Right lobe of liver (tissue), 6 donors: ENCODE results near the gene IER3. TPM values are rescaled to one million over a fixed set of nuclear protein-coding genes. Genes with fewer than 3 reads are reported as not detected.

ENCODE experiments used
- ATAC-seq, 4 donors: fragments of 200-7000 bp; cut with Tn5 transposase; one replicate each; pipeline ENCODE4 v1.9.1; 2020; ENCODE audit warnings: mild to moderate bottlenecking in 4 of 4, moderate library complexity in 4 of 4
- DNase-seq, 3 donors: peaks; one replicate each; pipeline ENCODE4 v3.0.0-alpha.2; 2020
- H3K27ac ChIP-seq, 3 donors: fragments of 200-600 bp; one replicate each; pipeline ENCODE4 v1.8.0; 2022
- H3K27me3 ChIP-seq, 2 donors: fragments of 200-600 bp; one replicate each; pipeline ENCODE4 v1.8.0; 2022
- H3K36me3 ChIP-seq, 4 donors: fragments of 200-600 bp; sonication (generic) in 1 of 4; one replicate each; pipeline versions ENCODE4 v1.5.1 to v1.8.0; 2017 to 2022; ENCODE audit warnings: control low read depth in 1 of 4
- H3K4me1 ChIP-seq, 4 donors: fragments of 200-600 bp; sonication (generic) in 1 of 4; one replicate each; pipeline versions ENCODE4 v1.5.1 to v1.8.0; 2017 to 2022; ENCODE audit warnings: control low read depth in 1 of 4
- H3K4me3 ChIP-seq, 3 donors: fragments of 200-600 bp; one replicate each; pipeline ENCODE4 v1.8.0; 2022
- H3K9me3 ChIP-seq, 4 donors: fragments of 200-600 bp; sonication (generic) in 1 of 4; one replicate each; pipeline versions ENCODE4 v1.5.1 to v1.8.0; 2017 to 2022; ENCODE audit warnings: control low read depth in 1 of 4
- CTCF ChIP-seq, 4 donors: fragments of 200-600 bp in 3 of 4; fragments of 450-650 bp in 1 of 4; IDR thresholded peaks; one replicate each; pipeline versions ENCODE4 v1.5.1 to v1.8.0; 2016 to 2022; ENCODE audit warnings: antibody characterized with exemption in 4 of 4, mild to moderate bottlenecking in 2 of 4
- POLR2A ChIP-seq: fragments of 450-650 bp; IDR thresholded peaks from one replicate; pipeline ENCODE4 v1.6.1; 2017; ENCODE audit warnings: antibody characterized with exemption, mild to moderate bottlenecking
- WGBS: methylation state at CpG from one replicate; pipeline ENCODE4 v1.1.6; 2018; ENCODE audit warnings: low coverage, low lambda C conversion rate; ENCODE audit not compliant: insufficient coverage; ENCODE audit errors: missing lambda C conversion rate; 5-methylcytosine and 5-hydroxymethylcytosine counted together
- intact Hi-C, 2 donors: fragments of 100-400 bp; cut with DNase I; formaldehyde crosslinking; loops; one replicate each; pipeline versions ENCODE4 v1.11.2 to v1.14.1; 2022
- total RNA-seq, 6 experiments: library from RNA; depleted of rRNA in 2 of 6; stranded (reverse); fragments of >200 nt in 2 of 6; fragmentation: NEBNext Ultra II Directional in 3 of 6; extraction: Animal tissue kit (Norgen Biotek cat#: 25700) in 3 of 6; gene quantifications; one replicate each; pipeline versions ENCODE4 v1.1.0 to v1.2.4, GENCODE V29; 2016 to 2023
- donor health status: DM: no; HTN: yes; CAD: no.
- donor health status: DM: no; HTN: no; CAD: no.
- donor health status: DM: no; HTN: no; CAD: no.
- donor health status: DM: no; HTN: yes; CAD: no.
- donor health status: DM: no; HTN: yes; CAD: no.

IER3 gene
- total RNA-seq, 6 experiments from 2014 or later = 2.8 to 72.3 (median 24.5) TPM

DNA sequence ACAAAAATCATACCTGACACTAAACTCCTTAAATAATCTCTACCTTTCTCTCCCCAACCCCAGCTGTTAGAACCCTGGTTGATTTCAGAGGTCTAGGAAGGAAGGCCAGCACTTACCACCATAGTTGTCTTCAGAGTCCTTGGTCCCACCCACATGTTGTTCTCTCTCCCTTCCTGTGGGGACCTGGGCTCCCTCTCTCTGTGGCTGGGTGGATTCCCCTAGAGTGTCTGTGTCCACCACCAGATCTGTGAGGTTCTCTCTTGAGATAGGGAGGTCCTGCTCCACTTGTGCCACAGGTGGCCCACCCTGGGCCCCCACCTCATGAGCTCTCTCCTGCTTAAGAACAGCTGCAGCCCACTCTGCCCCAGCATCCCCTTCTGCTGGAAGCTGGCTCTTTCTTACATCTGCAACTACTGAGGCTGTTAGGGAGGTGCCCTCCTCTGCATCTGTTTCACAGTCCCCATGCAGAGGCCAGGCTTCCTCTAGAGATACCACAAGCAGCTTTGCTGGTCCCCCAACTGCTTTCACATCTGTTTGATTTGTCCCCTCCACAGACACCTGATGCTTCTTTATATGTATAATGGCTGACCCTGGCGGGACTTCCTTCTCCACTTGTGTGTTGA is 32.5 kb downstream of the IER3 start:
- Histone ChIP-seq H3K27me3 (no peaks in the 10 kb centered on the region), H3K4me1 (peaks cover 0 to 38% (median 16%) of the 10 kb centered on the region in 4 donors), H3K36me3 (peaks cover 0 to 15% (median 8%) of the 10 kb centered on the region in 4 donors), H3K4me3 (no peak overlapping the region), H3K27ac (no peak overlapping the region), H3K9me3 (no peaks in the 10 kb centered on the region)
- ATAC-seq = no peak
- 80% methylated on average over 1 of the region's 1 CpG for WGBS
- TF ChIP-seq CTCF (IDR thresholded peaks at IDR 0.05) (no peak), POLR2A (no peak)
- intact Hi-C loops = no loop called here
- peak in 1 of 3 donors; percentile 5 for DNase-seq

- H3K9me3 ChIP-seq = no peaks in the 10 kb centered on the region
- ATAC-seq (peak; percentile 89 to 93 (median 92)), DNase-seq (peak in 2 of 3 donors; percentile 0 to 13)
- 64% methylated on average over 2 of the region's 2 CpGs for WGBS
- no peak overlapping the region for H3K4me3 ChIP-seq
- TF ChIP-seq POLR2A (peak; percentile 23), CTCF (IDR thresholded peaks at IDR 0.05) (no peak)
- H3K36me3 ChIP-seq = peaks cover 0 to 15% (median 8%) of the 10 kb centered on the region in 4 donors
- peaks cover 0 to 31% (median 15%) of the 10 kb centered on the region in 4 donors for H3K4me1 ChIP-seq
- peak overlapping the region in 2 of 3 donors; percentile 42 to 59 for H3K27ac ChIP-seq
- H3K27me3 ChIP-seq = no peaks in the 10 kb centered on the region
- intact Hi-C loops = no loop called here
Observed at GRCh38 chr6:30709101-30709868, 35.1 kb downstream of the IER3 start.

GRCh38 chr6:30707281-30707850 is 37.0 kb downstream of the IER3 start:
- TF ChIP-seq POLR2A (no peak), CTCF (IDR thresholded peaks at IDR 0.05) (no peak)
- DNase-seq = peak in 1 of 3 donors; percentile 53
- peak; percentile 34 to 51 (median 39) for ATAC-seq

DNA sequence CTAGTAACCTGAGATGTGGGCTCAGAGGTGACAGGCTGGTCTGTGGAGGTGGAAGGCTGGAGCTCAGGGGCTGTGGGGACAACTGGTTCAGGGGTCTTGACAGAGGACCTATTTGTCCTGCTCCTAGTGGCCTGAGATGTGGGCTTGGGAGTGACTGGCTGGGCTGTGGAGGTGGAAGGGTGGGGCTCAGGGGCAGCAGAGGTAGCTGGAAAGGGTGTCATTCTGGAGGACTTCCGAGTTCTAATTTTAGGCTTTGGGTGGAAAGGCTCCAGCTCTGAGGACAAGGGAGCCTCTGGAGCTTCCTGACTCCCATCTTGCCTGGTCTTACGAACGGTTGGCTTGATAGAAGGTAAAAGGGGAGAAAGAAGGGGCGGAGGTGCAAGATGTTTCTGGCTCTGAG is 38.7 kb downstream of the IER3 start:
- no peaks in the 10 kb centered on the region for H3K27me3 ChIP-seq
- intact Hi-C loops = no loop called here
- no peaks in the 10 kb centered on the region for H3K9me3 ChIP-seq
- DNase-seq (peak in 1 of 3 donors; percentile 12), ATAC-seq (no peak)
- H3K4me3 ChIP-seq = no peak overlapping the region
- H3K4me1 ChIP-seq = peaks cover 0 to 33% (median 16%) of the 10 kb centered on the region in 4 donors
- 100% methylated on average over 1 of the region's 4 CpGs for WGBS
- no peak overlapping the region for H3K27ac ChIP-seq
- no peaks in the 10 kb centered on the region for H3K36me3 ChIP-seq
- TF ChIP-seq POLR2A (no peak), CTCF (IDR thresholded peaks at IDR 0.05) (no peak)

More at GRCh38 chr6:30707281-30707850, 37.0 kb downstream of the IER3 start:
- no peaks in the 10 kb centered on the region for H3K27me3 ChIP-seq
- intact Hi-C loops = no loop called here
- H3K36me3 ChIP-seq = peaks cover 0 to 5% (median 0%) of the 10 kb centered on the region in 4 donors
- no peak overlapping the region for H3K4me3 ChIP-seq
- peaks cover 0 to 31% (median 15%) of the 10 kb centered on the region in 4 donors for H3K4me1 ChIP-seq
- H3K9me3 ChIP-seq = no peaks in the 10 kb centered on the region
- no peak overlapping the region for H3K27ac ChIP-seq
- WGBS = 68% methylated on average over 2 of the region's 6 CpGs
